Vagina (tissue), 2 donors: ENCODE measurements around the gene AKNAD1. TPM values are rescaled to one million over a fixed set of nuclear protein-coding genes. Genes with fewer than 3 reads are reported as not detected.

Experiments used
- DNase-seq, 2 donors: peaks; one replicate each; pipeline ENCODE4 v3.0.0-alpha.2; 2017; ENCODE audit errors: extremely low spot score in 2 of 2
- H3K27ac ChIP-seq: fragments of 200-600 bp; sonication (generic); one replicate; pipeline ENCODE4 v1.5.1; 2019
- H3K27me3 ChIP-seq: fragments of 200-600 bp; sonication (generic); one replicate; pipeline ENCODE4 v1.5.1; 2019
- H3K36me3 ChIP-seq, 2 donors: fragments of 200-600 bp; sonication (generic); one replicate each; pipeline ENCODE4 v1.5.1; 2017 to 2019
- H3K4me1 ChIP-seq: fragments of 200-600 bp; sonication (generic); one replicate; pipeline ENCODE4 v1.5.1; 2019
- H3K4me3 ChIP-seq, 2 donors: fragments of 200-600 bp; sonication (generic); 1 replicate in 1 of 2; 2 replicates in 1 of 2; pipeline ENCODE4 v1.5.1; 2016 to 2019
- H3K9me3 ChIP-seq: fragments of 200-600 bp; sonication (generic); one replicate; pipeline ENCODE4 v1.5.1; 2019
- CTCF ChIP-seq, 3 experiments: fragments of 450-650 bp in 2 of 3; fragments of 200-600 bp in 1 of 3; sonication (generic) in 1 of 3; IDR thresholded peaks; one replicate each; pipeline ENCODE4 v1.5.1; 2017 to 2019; ENCODE audit warnings: antibody characterized with exemption in 3 of 3, mild to moderate bottlenecking in 2 of 3, moderate library complexity in 2 of 3
- POLR2A ChIP-seq, 2 donors: fragments of 450-650 bp; IDR thresholded peaks; one replicate each; pipeline ENCODE4 v1.6.1; 2017; ENCODE audit warnings: antibody characterized with exemption in 2 of 2, mild to moderate bottlenecking in 2 of 2, moderate library complexity in 2 of 2
- POLR2AphosphoS5 ChIP-seq, 2 donors: sonication (generic); formaldehyde crosslinking; IDR thresholded peaks; one replicate each; pipeline ENCODE4 v1.9.0; 2017; ENCODE audit warnings: antibody characterized with exemption in 2 of 2, mild to moderate bottlenecking in 2 of 2, low read depth in 1 of 2; ENCODE audit not compliant: insufficient read depth in 1 of 2
- intact Hi-C: fragments of 100-400 bp; cut with DNase I; formaldehyde crosslinking; loops from one replicate; pipeline ENCODE4 v1.15.1; 2023
- total RNA-seq: library from RNA; depleted of rRNA; stranded (reverse); fragments of >200 nt; gene quantifications from one replicate; pipeline ENCODE4 v1.2.3, GENCODE V29; 2016

Gene AKNAD1
- total RNA-seq, 1 donor from 2014 or later: 3.9 TPM

GRCh38 chr1:108824051-108824450 is 32.8 kb downstream of the AKNAD1 start:
- no peak for DNase-seq
- no peak overlapping the region for H3K4me3 ChIP-seq
- H3K9me3 ChIP-seq: no peaks in the 10 kb centered on the region
- intact Hi-C loops: no loop called here
- no peaks in the 10 kb centered on the region for H3K27me3 ChIP-seq
- no peaks in the 10 kb centered on the region for H3K36me3 ChIP-seq
- H3K27ac ChIP-seq: no peak overlapping the region
- H3K4me1 ChIP-seq: peaks cover 13% of the 10 kb centered on the region
- TF ChIP-seq POLR2AphosphoS5 (IDR thresholded peaks at IDR 0.05; ENCODE audit: insufficient read depth in 1 of 2, low read depth in 1 of 2) (no peak), CTCF (IDR thresholded peaks at IDR 0.05) (no peak), POLR2A (IDR thresholded peaks at IDR 0.05) (no peak)

GRCh38 chr1:108823632-108824031 is 33.3 kb downstream of the AKNAD1 start:
- H3K27ac ChIP-seq: no peak overlapping the region
- TF ChIP-seq POLR2A (IDR thresholded peaks at IDR 0.05) (no peak), CTCF (IDR thresholded peaks at IDR 0.05) (no peak), POLR2AphosphoS5 (IDR thresholded peaks at IDR 0.05; ENCODE audit: insufficient read depth in 1 of 2, low read depth in 1 of 2) (no peak)
- intact Hi-C loops: no loop called here
- H3K36me3 ChIP-seq: no peaks in the 10 kb centered on the region
- H3K4me1 ChIP-seq: peaks cover 10% of the 10 kb centered on the region
- no peaks in the 10 kb centered on the region for H3K9me3 ChIP-seq
- no peak overlapping the region for H3K4me3 ChIP-seq
- DNase-seq: no peak
- no peaks in the 10 kb centered on the region for H3K27me3 ChIP-seq

DNA sequence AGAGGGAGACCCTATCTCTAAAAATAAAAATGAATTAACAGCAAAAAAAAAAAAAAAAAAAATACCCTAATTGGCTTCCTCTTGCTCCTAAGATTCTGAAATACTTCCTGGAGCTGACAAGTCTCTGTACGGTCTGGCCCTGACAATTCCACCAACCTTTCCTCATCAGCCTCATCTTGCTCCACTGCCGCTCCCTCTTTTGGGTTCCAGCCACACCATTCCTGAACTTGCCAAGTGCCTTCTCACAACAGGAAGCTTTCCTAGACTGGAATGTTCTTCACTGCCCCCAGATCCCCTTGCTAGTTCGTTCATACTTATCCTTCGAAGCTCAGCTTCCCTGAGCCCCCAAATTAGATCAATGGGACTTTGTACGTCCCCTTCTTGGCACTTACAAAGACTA is 37.0 kb downstream of the AKNAD1 start:
- Histone ChIP-seq H3K27me3 (no peaks in the 10 kb centered on the region), H3K27ac (no peak overlapping the region), H3K4me1 (peaks cover 30% of the 10 kb centered on the region), H3K9me3 (no peaks in the 10 kb centered on the region), H3K4me3 (no peak overlapping the region), H3K36me3 (no peaks in the 10 kb centered on the region)
- no peak for DNase-seq
- TF ChIP-seq POLR2AphosphoS5 (IDR thresholded peaks at IDR 0.05; ENCODE audit: insufficient read depth in 1 of 2, low read depth in 1 of 2) (no peak), POLR2A (IDR thresholded peaks at IDR 0.05) (no peak), CTCF (IDR thresholded peaks at IDR 0.05) (no peak)
- intact Hi-C loops: loop anchor here (5.0 kb wide), 1 partner anchor 128 kb away; the partner anchor contains the start of gene PRPF38B

GRCh38 chr1:108817811-108818210 is 39.1 kb downstream of the AKNAD1 start:
- no peaks in the 10 kb centered on the region for H3K9me3 ChIP-seq
- no peaks in the 10 kb centered on the region for H3K27me3 ChIP-seq
- intact Hi-C loops: loop anchor here (5.0 kb wide), 1 partner anchor 126 kb away; the partner anchor contains the start of gene PRPF38B
- DNase-seq: no peak
- no peaks in the 10 kb centered on the region for H3K36me3 ChIP-seq
- peaks cover 48% of the 10 kb centered on the region for H3K4me1 ChIP-seq
- H3K27ac ChIP-seq: peak overlapping the region; percentile 78
- no peak overlapping the region for H3K4me3 ChIP-seq
- TF ChIP-seq POLR2A (IDR thresholded peaks at IDR 0.05) (no peak), CTCF (IDR thresholded peaks at IDR 0.05) (no peak), POLR2AphosphoS5 (IDR thresholded peaks at IDR 0.05; ENCODE audit: insufficient read depth in 1 of 2, low read depth in 1 of 2) (no peak)

- H3K27me3 ChIP-seq: no peaks in the 10 kb centered on the region
- intact Hi-C loops: loop anchor here (5.0 kb wide), 1 partner anchor 125 kb away; the partner anchor contains the start of gene PRPF38B
- TF ChIP-seq CTCF (IDR thresholded peaks at IDR 0.05): no peak
- TF ChIP-seq POLR2A (IDR thresholded peaks at IDR 0.05): no peak
- H3K4me3 ChIP-seq: peak overlapping the region in 1 of 2 donors; percentile 23
- no peaks in the 10 kb centered on the region for H3K36me3 ChIP-seq
- peaks cover 48% of the 10 kb centered on the region for H3K4me1 ChIP-seq
- no peaks in the 10 kb centered on the region for H3K9me3 ChIP-seq
- no peak for DNase-seq
- peak overlapping the region; percentile 78 for H3K27ac ChIP-seq
These were observed 39.9 kb downstream of the AKNAD1 start for GRCh38 chr1:108817016-108817415.
